ENCODE data around the gene ONECUT2. TPM values are rescaled to one million over a fixed set of nuclear protein-coding genes. Genes with fewer than 3 reads are reported as not detected.

The ONECUT2 gene
- total RNA-seq, 1 experiment from 2014 or later = 1.2 TPM

- H3K36me3 ChIP-seq (ENCODE audit: insufficient read depth, low read length, poor library complexity, severe bottlenecking) = no peaks in the 10 kb centered on the region
- no peaks in the 10 kb centered on the region for H3K9me3 ChIP-seq (ENCODE audit: low read depth, low read length, poor library complexity, severe bottlenecking)
- BruUV-seq (replicated peaks) = no TSS peak
- intact Hi-C loops (cut with micrococcal nuclease; ENCODE audit: unreplicated experiment) = no loop called here
- DNase-seq (ENCODE audit: low spot score) = no peak
- H3K4me3 ChIP-seq (ENCODE audit: low read depth, low read length, poor library complexity, severe bottlenecking) = no peak overlapping the region
- peaks cover 32% of the 10 kb centered on the region for H3K27me3 ChIP-seq (replicated peaks; ENCODE audit: insufficient read depth, low read depth, low read length, poor library complexity)
- ChIA-PET CTCF (no interaction called here), POLR2A (ENCODE audit: low non-redundant PET) (no interaction called here)
- TF ChIP-seq, protein P1, sequence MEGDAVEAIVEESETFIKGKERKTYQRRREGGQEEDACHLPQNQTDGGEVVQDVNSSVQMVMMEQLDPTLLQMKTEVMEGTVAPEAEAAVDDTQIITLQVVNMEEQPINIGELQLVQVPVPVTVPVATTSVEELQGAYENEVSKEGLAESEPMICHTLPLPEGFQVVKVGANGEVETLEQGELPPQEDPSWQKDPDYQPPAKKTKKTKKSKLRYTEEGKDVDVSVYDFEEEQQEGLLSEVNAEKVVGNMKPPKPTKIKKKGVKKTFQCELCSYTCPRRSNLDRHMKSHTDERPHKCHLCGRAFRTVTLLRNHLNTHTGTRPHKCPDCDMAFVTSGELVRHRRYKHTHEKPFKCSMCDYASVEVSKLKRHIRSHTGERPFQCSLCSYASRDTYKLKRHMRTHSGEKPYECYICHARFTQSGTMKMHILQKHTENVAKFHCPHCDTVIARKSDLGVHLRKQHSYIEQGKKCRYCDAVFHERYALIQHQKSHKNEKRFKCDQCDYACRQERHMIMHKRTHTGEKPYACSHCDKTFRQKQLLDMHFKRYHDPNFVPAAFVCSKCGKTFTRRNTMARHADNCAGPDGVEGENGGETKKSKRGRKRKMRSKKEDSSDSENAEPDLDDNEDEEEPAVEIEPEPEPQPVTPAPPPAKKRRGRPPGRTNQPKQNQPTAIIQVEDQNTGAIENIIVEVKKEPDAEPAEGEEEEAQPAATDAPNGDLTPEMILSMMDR (conservative IDR thresholded peaks at IDR 0.05; ENCODE audit: low read depth, low read length) = no peak
- no peak for TF ChIP-seq EZH2 (IDR thresholded peaks at IDR 0.05; ENCODE audit: borderline replicate concordance, low read depth, low read length, poor library complexity, severe bottlenecking)
- no peak overlapping the region for H3K27ac ChIP-seq (ENCODE audit: low read depth, low read length, poor library complexity, severe bottlenecking)
- H3K4me1 ChIP-seq (ENCODE audit: insufficient read depth, low read length, poor library complexity, severe bottlenecking) = no peaks in the 10 kb centered on the region
Observed at GRCh38 chr18:57461652-57462269, 26.6 kb downstream of the ONECUT2 start.

GRCh38 chr18:57466307-57466706 is 31.1 kb downstream of the ONECUT2 start:
- Histone ChIP-seq H3K27me3 (replicated peaks; ENCODE audit: insufficient read depth, low read depth, low read length, poor library complexity) (peaks cover 34% of the 10 kb centered on the region), H3K36me3 (ENCODE audit: insufficient read depth, low read length, poor library complexity, severe bottlenecking) (no peaks in the 10 kb centered on the region), H3K4me1 (ENCODE audit: insufficient read depth, low read length, poor library complexity, severe bottlenecking) (no peaks in the 10 kb centered on the region), H3K27ac (ENCODE audit: low read depth, low read length, poor library complexity, severe bottlenecking) (no peak overlapping the region), H3K9me3 (ENCODE audit: low read depth, low read length, poor library complexity, severe bottlenecking) (no peaks in the 10 kb centered on the region), H3K4me3 (ENCODE audit: low read depth, low read length, poor library complexity, severe bottlenecking) (no peak overlapping the region)
- intact Hi-C loops (cut with micrococcal nuclease; ENCODE audit: unreplicated experiment) = no loop called here
- DNase-seq (ENCODE audit: low spot score) = no peak
- ChIA-PET POLR2A (ENCODE audit: low non-redundant PET) (no interaction called here), CTCF (no interaction called here)
- no TSS peak for BruUV-seq (replicated peaks)
- no peak for TF ChIP-seq EZH2 (IDR thresholded peaks at IDR 0.05; ENCODE audit: borderline replicate concordance, low read depth, low read length, poor library complexity, severe bottlenecking)
- TF ChIP-seq, protein P1 (conservative IDR thresholded peaks at IDR 0.05; ENCODE audit: low read depth, low read length) = no peak

GRCh38 chr18:57466745-57467409 is 31.7 kb downstream of the ONECUT2 start:
- no peak for TF ChIP-seq EZH2 (IDR thresholded peaks at IDR 0.05; ENCODE audit: borderline replicate concordance, low read depth, low read length, poor library complexity, severe bottlenecking)
- TF ChIP-seq, protein P1 (conservative IDR thresholded peaks at IDR 0.05; ENCODE audit: low read depth, low read length) = no peak
- POLR2A ChIA-PET (ENCODE audit: low non-redundant PET) = no interaction called here
- Histone ChIP-seq H3K9me3 (ENCODE audit: low read depth, low read length, poor library complexity, severe bottlenecking) (no peaks in the 10 kb centered on the region), H3K4me3 (ENCODE audit: low read depth, low read length, poor library complexity, severe bottlenecking) (no peak overlapping the region), H3K27me3 (replicated peaks; ENCODE audit: insufficient read depth, low read depth, low read length, poor library complexity) (peaks cover 34% of the 10 kb centered on the region), H3K27ac (ENCODE audit: low read depth, low read length, poor library complexity, severe bottlenecking) (no peak overlapping the region), H3K36me3 (ENCODE audit: insufficient read depth, low read length, poor library complexity, severe bottlenecking) (no peaks in the 10 kb centered on the region), H3K4me1 (ENCODE audit: insufficient read depth, low read length, poor library complexity, severe bottlenecking) (no peaks in the 10 kb centered on the region)
- CTCF ChIA-PET = no interaction called here
- intact Hi-C loops (cut with micrococcal nuclease; ENCODE audit: unreplicated experiment) = no loop called here
- DNase-seq (ENCODE audit: low spot score) = no peak
- no TSS peak for BruUV-seq (replicated peaks)
